Measurements from ENCODE around the gene PINLYP.

GRCh38 chr19:43620061-43621001 is 44.7 kb downstream of the PINLYP start:
- TF ChIP-seq CTCF (IDR thresholded peaks at IDR 0.05) (no peak), CREB1 (CRISPR knock-in tag; IDR thresholded peaks at IDR 0.05) (no peak), RELA (CRISPR knock-in tag; IDR thresholded peaks at IDR 0.05; ENCODE audit: borderline replicate concordance) (no peak), FOXP1 (CRISPR knock-in tag; IDR thresholded peaks at IDR 0.05; ENCODE audit: borderline replicate concordance) (no peak)

Measured in WTC11 (cell line).